Sciatic nerve (tissue), 2 donors: ENCODE measurements around the gene GDPGP1. TPM values are rescaled to one million over a fixed set of nuclear protein-coding genes. Genes with fewer than 3 reads are reported as not detected.
A peak's percentile ranks its signal among the peaks of the same experiment; 100 is the strongest.

Experiments used
- ATAC-seq: fragments of 200-7000 bp; cut with Tn5 transposase; one replicate; pipeline ENCODE4 v1.9.1; 2020; ENCODE audit warnings: mild to moderate bottlenecking, moderate library complexity
- DNase-seq: peaks from one replicate; pipeline ENCODE4 v3.0.0-alpha.2; 2020; ENCODE audit warnings: low spot score
- intact Hi-C: fragments of 100-400 bp; cut with DNase I; formaldehyde crosslinking; loops from one replicate; pipeline ENCODE4 v1.14.2; 2022
- total RNA-seq: library from RNA; stranded (reverse); fragmentation: NEBNext Ultra II Directional; extraction: Animal tissue kit (Norgen Biotek cat#: 25700); gene quantifications from one replicate; pipeline ENCODE4 v1.2.1, GENCODE V29; 2021
- donor health status: DM: no; HTN: no; CAD: no.
- donor health status: DM: no; HTN: no; CAD: no.

GDPGP1 gene
- total RNA-seq, 1 donor from 2014 or later: 5.4 TPM

GRCh38 chr15:90202929-90203328, 31.1 kb upstream of the GDPGP1 start:
- DNase-seq: no peak
- intact Hi-C loops: no loop called here
- ATAC-seq: no peak

- DNase-seq (no peak), ATAC-seq (no peak)
- intact Hi-C loops: no loop called here
These were observed 30.5 kb upstream of the GDPGP1 start for GRCh38 chr15:90203473-90203872.

- ATAC-seq (peak; percentile 21), DNase-seq (no peak)
- intact Hi-C loops: no loop called here
These were observed 30.1 kb upstream of the GDPGP1 start for GRCh38 chr15:90203922-90204321.

- intact Hi-C loops: no loop called here
- ATAC-seq: no peak
- DNase-seq: no peak
These were observed 28.8 kb upstream of the GDPGP1 start for GRCh38 chr15:90205050-90205848.

- intact Hi-C loops: no loop called here
- ATAC-seq (no peak), DNase-seq (no peak)
These were observed 28.1 kb upstream of the GDPGP1 start for GRCh38 chr15:90205886-90206285.

GRCh38 chr15:90207252-90207651, 26.8 kb upstream of the GDPGP1 start:
- ATAC-seq (no peak), DNase-seq (no peak)
- intact Hi-C loops: no loop called here

GRCh38 chr15:90208356-90208755, 25.7 kb upstream of the GDPGP1 start:
- no peak for DNase-seq
- intact Hi-C loops: no loop called here

GRCh38 chr15:90209591-90209990, 24.4 kb upstream of the GDPGP1 start:
- no peak for DNase-seq
- ATAC-seq: no peak
- intact Hi-C loops: no loop called here

More at GRCh38 chr15:90208356-90208755, 25.7 kb upstream of the GDPGP1 start:
- no peak for ATAC-seq

- ATAC-seq (no peak), DNase-seq (no peak)
- intact Hi-C loops: no loop called here
These were observed 23.4 kb upstream of the GDPGP1 start for GRCh38 chr15:90210593-90210992.

GRCh38 chr15:90211009-90211408, 23.0 kb upstream of the GDPGP1 start:
- intact Hi-C loops: no loop called here
- no peak for DNase-seq

GRCh38 chr15:90211440-90212143, 22.4 kb upstream of the GDPGP1 start:
- DNase-seq (no peak), ATAC-seq (peak; percentile 38)
- intact Hi-C loops: no loop called here

More at GRCh38 chr15:90211009-90211408, 23.0 kb upstream of the GDPGP1 start:
- ATAC-seq: peak; percentile 25

GRCh38 chr15:90212221-90213098, 21.5 kb upstream of the GDPGP1 start:
- DNase-seq: no peak
- peak; percentile 6 for ATAC-seq
- intact Hi-C loops: no loop called here

- intact Hi-C loops: no loop called here
- DNase-seq: no peak
- no peak for ATAC-seq
These were observed 20.7 kb upstream of the GDPGP1 start for GRCh38 chr15:90213122-90213817.

GRCh38 chr15:90213818-90214204, 20.2 kb upstream of the GDPGP1 start:
- intact Hi-C loops: no loop called here
- DNase-seq (no peak), ATAC-seq (no peak)

- ATAC-seq: no peak
- intact Hi-C loops: no loop called here
- no peak for DNase-seq
These were observed 19.3 kb upstream of the GDPGP1 start for GRCh38 chr15:90214553-90215196.

GRCh38 chr15:90217671-90218394, 16.2 kb upstream of the GDPGP1 start:
- DNase-seq (no peak), ATAC-seq (no peak)
- intact Hi-C loops: no loop called here

GRCh38 chr15:90219421-90220141, 14.4 kb upstream of the GDPGP1 start:
- peak; percentile 34 for ATAC-seq
- intact Hi-C loops: no loop called here
- no peak for DNase-seq
